ENCODE measurements around the gene GRAMD1A.

- no peak for TF ChIP-seq POLR2AphosphoS5 (IDR thresholded peaks at IDR 0.05; ENCODE audit: control insufficient read depth, insufficient read depth, low read depth, low read length)
- TF ChIP-seq, protein P1, sequence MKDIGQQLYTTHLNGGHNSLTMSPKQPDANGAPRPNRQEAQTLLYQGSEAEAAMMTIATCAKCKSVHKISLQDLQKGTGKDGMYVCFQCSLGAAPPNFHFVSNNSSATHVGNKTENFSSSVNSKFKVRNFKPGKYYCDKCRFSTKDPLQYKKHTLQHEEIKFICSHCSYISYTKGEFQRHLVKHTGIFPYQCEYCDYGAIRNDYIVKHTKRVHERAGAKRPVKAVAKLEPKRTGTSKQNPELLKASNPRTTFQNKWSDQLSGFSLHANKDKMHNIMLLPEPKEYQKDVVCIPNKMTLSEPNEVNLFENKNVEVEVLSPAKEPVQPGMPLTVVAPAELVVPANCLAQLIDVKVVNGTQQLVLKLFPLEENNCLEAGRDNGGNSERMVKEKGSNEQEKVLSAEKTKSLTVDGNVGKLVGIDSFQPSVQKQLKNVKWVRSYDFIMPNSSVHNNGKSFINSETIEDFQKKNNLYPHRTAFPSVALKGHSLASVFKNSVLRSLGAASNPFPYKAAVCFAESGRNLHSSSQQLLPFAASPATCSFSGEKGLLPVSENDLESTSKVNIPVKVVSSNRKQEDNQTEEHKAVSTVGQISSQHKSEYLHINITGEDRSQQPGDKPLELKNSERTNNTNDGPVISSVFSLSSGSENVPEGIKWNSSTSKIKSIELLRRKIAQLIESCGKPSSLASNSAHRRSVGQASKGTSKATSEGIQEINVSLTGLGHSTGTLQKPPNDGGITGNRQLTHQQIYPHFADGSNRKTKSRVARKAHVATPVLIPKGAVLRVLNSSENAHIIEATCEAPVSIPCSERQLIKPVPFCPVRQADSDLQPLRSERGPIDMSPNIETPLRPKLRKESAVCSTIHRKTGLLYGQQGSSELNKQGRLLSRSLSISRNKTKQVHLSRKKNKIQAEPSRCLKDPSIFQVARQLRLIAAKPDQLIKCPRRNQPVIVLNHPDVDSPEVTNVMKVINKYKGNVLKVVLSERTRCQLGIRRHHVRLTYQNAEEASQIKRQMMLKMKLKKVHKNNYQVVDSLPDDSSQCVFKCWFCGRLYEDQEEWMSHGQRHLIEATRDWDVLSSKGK (CRISPR knock-in tag; IDR thresholded peaks at IDR 0.05) = no peak
- TF ChIP-seq, protein P2, sequence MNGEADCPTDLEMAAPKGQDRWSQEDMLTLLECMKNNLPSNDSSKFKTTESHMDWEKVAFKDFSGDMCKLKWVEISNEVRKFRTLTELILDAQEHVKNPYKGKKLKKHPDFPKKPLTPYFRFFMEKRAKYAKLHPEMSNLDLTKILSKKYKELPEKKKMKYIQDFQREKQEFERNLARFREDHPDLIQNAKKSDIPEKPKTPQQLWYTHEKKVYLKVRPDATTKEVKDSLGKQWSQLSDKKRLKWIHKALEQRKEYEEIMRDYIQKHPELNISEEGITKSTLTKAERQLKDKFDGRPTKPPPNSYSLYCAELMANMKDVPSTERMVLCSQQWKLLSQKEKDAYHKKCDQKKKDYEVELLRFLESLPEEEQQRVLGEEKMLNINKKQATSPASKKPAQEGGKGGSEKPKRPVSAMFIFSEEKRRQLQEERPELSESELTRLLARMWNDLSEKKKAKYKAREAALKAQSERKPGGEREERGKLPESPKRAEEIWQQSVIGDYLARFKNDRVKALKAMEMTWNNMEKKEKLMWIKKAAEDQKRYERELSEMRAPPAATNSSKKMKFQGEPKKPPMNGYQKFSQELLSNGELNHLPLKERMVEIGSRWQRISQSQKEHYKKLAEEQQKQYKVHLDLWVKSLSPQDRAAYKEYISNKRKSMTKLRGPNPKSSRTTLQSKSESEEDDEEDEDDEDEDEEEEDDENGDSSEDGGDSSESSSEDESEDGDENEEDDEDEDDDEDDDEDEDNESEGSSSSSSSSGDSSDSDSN (IDR thresholded peaks at IDR 0.05; ENCODE audit: borderline replicate concordance in 1 of 2, low read depth in 2 of 2, low read length in 2 of 2) = no peak
- no peak for TF ChIP-seq ATF3 (IDR thresholded peaks at IDR 0.05)
- TF ChIP-seq ATF3 (CRISPR knock-in tag; conservative IDR thresholded peaks at IDR 0.05) = no peak
- TF ChIP-seq, protein P3, sequence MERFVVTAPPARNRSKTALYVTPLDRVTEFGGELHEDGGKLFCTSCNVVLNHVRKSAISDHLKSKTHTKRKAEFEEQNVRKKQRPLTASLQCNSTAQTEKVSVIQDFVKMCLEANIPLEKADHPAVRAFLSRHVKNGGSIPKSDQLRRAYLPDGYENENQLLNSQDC (CRISPR knock-in tag; IDR thresholded peaks at IDR 0.05) = no peak
- no peak for TF ChIP-seq GATA2 (CRISPR knock-in tag; IDR thresholded peaks at IDR 0.05)
- no peak for TF ChIP-seq SP1 (CRISPR knock-in tag; IDR thresholded peaks at IDR 0.05)
- no peak for TF ChIP-seq ZNF407 (IDR thresholded peaks at IDR 0.05; ENCODE audit: low read depth)
- TF ChIP-seq POLR2AphosphoS2 (IDR thresholded peaks at IDR 0.05; ENCODE audit: low read length) = no peak
- TF ChIP-seq FOXA3 (CRISPR knock-in tag; conservative IDR thresholded peaks at IDR 0.05 in 1 of 2, IDR thresholded peaks at IDR 0.05 in 1 of 2) = no peak
- TF ChIP-seq POLR2A (conservative IDR thresholded peaks at IDR 0.05) = no peak
- no peak for TF ChIP-seq THAP12 (CRISPR knock-in tag; IDR thresholded peaks at IDR 0.05)
- TF ChIP-seq KLF6 (CRISPR knock-in tag; IDR thresholded peaks at IDR 0.05; ENCODE audit: borderline replicate concordance) = no peak
Observed at GRCh38 chr19:35005256-35005977, 5.3 kb downstream of the GRAMD1A start.
